Measurements from ENCODE around the gene ZNF398.

Gene ZNF398

GRCh38 chr7:149199234-149199995 is 52.2 kb downstream of the ZNF398 start:
- peaks cover 59% of the 10 kb centered on the region for H3K36me3 ChIP-seq (ENCODE audit: insufficient read depth, low read length)
- H3K9me3 ChIP-seq (replicated peaks; ENCODE audit: low read length): no peaks in the 10 kb centered on the region
- H3K4me2 ChIP-seq (ENCODE audit: low read length): peak overlapping the region; percentile 12
- H3K4me1 ChIP-seq (ENCODE audit: control insufficient read depth, insufficient read depth, low read length): peaks cover 27% of the 10 kb centered on the region
- no peak overlapping the region for H3K4me3 ChIP-seq (ENCODE audit: low read length)
- no peak overlapping the region for H3K9ac ChIP-seq (ENCODE audit: low read depth, low read length)
- H3K27me3 ChIP-seq (ENCODE audit: control insufficient read depth, insufficient read depth, low read length): no peaks in the 10 kb centered on the region

- H3K4me2 ChIP-seq (ENCODE audit: low read length): no peak overlapping the region
- H3K27me3 ChIP-seq (ENCODE audit: control insufficient read depth, insufficient read depth, low read length): no peaks in the 10 kb centered on the region
- H3K9me3 ChIP-seq (replicated peaks; ENCODE audit: low read length): no peaks in the 10 kb centered on the region
- H3K36me3 ChIP-seq (ENCODE audit: insufficient read depth, low read length): peaks cover 80% of the 10 kb centered on the region
- no peak overlapping the region for H3K4me3 ChIP-seq (ENCODE audit: low read length)
- H3K9ac ChIP-seq (ENCODE audit: low read depth, low read length): no peak overlapping the region
- peaks cover 15% of the 10 kb centered on the region for H3K4me1 ChIP-seq (ENCODE audit: control insufficient read depth, insufficient read depth, low read length)
Observed at GRCh38 chr7:149202831-149203231, 55.6 kb downstream of the ZNF398 start.

- no peak overlapping the region for H3K9ac ChIP-seq (ENCODE audit: low read depth, low read length)
- no peak overlapping the region for H3K4me3 ChIP-seq (ENCODE audit: low read length)
- peaks cover 5% of the 10 kb centered on the region for H3K4me1 ChIP-seq (ENCODE audit: control insufficient read depth, insufficient read depth, low read length)
- no peaks in the 10 kb centered on the region for H3K27me3 ChIP-seq (ENCODE audit: control insufficient read depth, insufficient read depth, low read length)
- H3K4me2 ChIP-seq (ENCODE audit: low read length): no peak overlapping the region
- no peaks in the 10 kb centered on the region for H3K9me3 ChIP-seq (replicated peaks; ENCODE audit: low read length)
- H3K36me3 ChIP-seq (ENCODE audit: insufficient read depth, low read length): peaks cover 84% of the 10 kb centered on the region
Observed at GRCh38 chr7:149205690-149206381, 58.6 kb downstream of the ZNF398 start.

GRCh38 chr7:149207324-149208035 is 60.2 kb downstream of the ZNF398 start:
- peaks cover 90% of the 10 kb centered on the region for H3K36me3 ChIP-seq (ENCODE audit: insufficient read depth, low read length)
- H3K9ac ChIP-seq (ENCODE audit: low read depth, low read length): no peak overlapping the region
- no peak overlapping the region for H3K4me3 ChIP-seq (ENCODE audit: low read length)
- peaks cover 5% of the 10 kb centered on the region for H3K4me1 ChIP-seq (ENCODE audit: control insufficient read depth, insufficient read depth, low read length)
- no peak overlapping the region for H3K4me2 ChIP-seq (ENCODE audit: low read length)
- no peaks in the 10 kb centered on the region for H3K27me3 ChIP-seq (ENCODE audit: control insufficient read depth, insufficient read depth, low read length)
- no peaks in the 10 kb centered on the region for H3K9me3 ChIP-seq (replicated peaks; ENCODE audit: low read length)

GRCh38 chr7:149209518-149210269 is 62.4 kb downstream of the ZNF398 start:
- Histone ChIP-seq H3K36me3 (ENCODE audit: insufficient read depth, low read length) (peaks cover 89% of the 10 kb centered on the region), H3K9me3 (replicated peaks; ENCODE audit: low read length) (no peaks in the 10 kb centered on the region), H3K4me2 (ENCODE audit: low read length) (no peak overlapping the region), H3K27me3 (ENCODE audit: control insufficient read depth, insufficient read depth, low read length) (no peaks in the 10 kb centered on the region), H3K4me1 (ENCODE audit: control insufficient read depth, insufficient read depth, low read length) (peaks cover 5% of the 10 kb centered on the region), H3K4me3 (ENCODE audit: low read length) (no peak overlapping the region), H3K9ac (ENCODE audit: low read depth, low read length) (no peak overlapping the region)

- Histone ChIP-seq H3K4me2 (ENCODE audit: low read length) (no peak overlapping the region), H3K27me3 (ENCODE audit: control insufficient read depth, insufficient read depth, low read length) (no peaks in the 10 kb centered on the region), H3K9me3 (replicated peaks; ENCODE audit: low read length) (no peaks in the 10 kb centered on the region), H3K4me1 (ENCODE audit: control insufficient read depth, insufficient read depth, low read length) (peaks cover 5% of the 10 kb centered on the region), H3K4me3 (ENCODE audit: low read length) (no peak overlapping the region), H3K36me3 (ENCODE audit: insufficient read depth, low read length) (peaks cover 96% of the 10 kb centered on the region), H3K9ac (ENCODE audit: low read depth, low read length) (no peak overlapping the region)
Observed at GRCh38 chr7:149210551-149210950, 63.3 kb downstream of the ZNF398 start.

- H3K9me3 ChIP-seq (replicated peaks; ENCODE audit: low read length): no peaks in the 10 kb centered on the region
- peaks cover 3% of the 10 kb centered on the region for H3K4me1 ChIP-seq (ENCODE audit: control insufficient read depth, insufficient read depth, low read length)
- H3K36me3 ChIP-seq (ENCODE audit: insufficient read depth, low read length): peaks cover 93% of the 10 kb centered on the region
- no peak overlapping the region for H3K9ac ChIP-seq (ENCODE audit: low read depth, low read length)
- H3K4me3 ChIP-seq (ENCODE audit: low read length): no peak overlapping the region
- H3K27me3 ChIP-seq (ENCODE audit: control insufficient read depth, insufficient read depth, low read length): no peaks in the 10 kb centered on the region
- no peak overlapping the region for H3K4me2 ChIP-seq (ENCODE audit: low read length)
Observed at GRCh38 chr7:149214020-149214720, 66.9 kb downstream of the ZNF398 start.

- H3K27me3 ChIP-seq (ENCODE audit: control insufficient read depth, insufficient read depth, low read length): no peaks in the 10 kb centered on the region
- peaks cover 75% of the 10 kb centered on the region for H3K36me3 ChIP-seq (ENCODE audit: insufficient read depth, low read length)
- H3K9me3 ChIP-seq (replicated peaks; ENCODE audit: low read length): no peaks in the 10 kb centered on the region
- H3K4me1 ChIP-seq (ENCODE audit: control insufficient read depth, insufficient read depth, low read length): no peaks in the 10 kb centered on the region
- H3K4me2 ChIP-seq (ENCODE audit: low read length): no peak overlapping the region
- no peak overlapping the region for H3K4me3 ChIP-seq (ENCODE audit: low read length)
- H3K9ac ChIP-seq (ENCODE audit: low read depth, low read length): no peak overlapping the region
Observed at GRCh38 chr7:149216402-149216801, 69.1 kb downstream of the ZNF398 start.

GRCh38 chr7:149217570-149217969 is 70.3 kb downstream of the ZNF398 start:
- Histone ChIP-seq H3K27me3 (ENCODE audit: control insufficient read depth, insufficient read depth, low read length) (no peaks in the 10 kb centered on the region), H3K9me3 (replicated peaks; ENCODE audit: low read length) (no peaks in the 10 kb centered on the region), H3K4me3 (ENCODE audit: low read length) (no peak overlapping the region), H3K4me2 (ENCODE audit: low read length) (no peak overlapping the region), H3K9ac (ENCODE audit: low read depth, low read length) (no peak overlapping the region), H3K4me1 (ENCODE audit: control insufficient read depth, insufficient read depth, low read length) (no peaks in the 10 kb centered on the region), H3K36me3 (ENCODE audit: insufficient read depth, low read length) (peaks cover 69% of the 10 kb centered on the region)

GRCh38 chr7:149218469-149219420 is 71.5 kb downstream of the ZNF398 start:
- no peaks in the 10 kb centered on the region for H3K9me3 ChIP-seq (replicated peaks; ENCODE audit: low read length)
- no peak overlapping the region for H3K4me2 ChIP-seq (ENCODE audit: low read length)
- H3K27me3 ChIP-seq (ENCODE audit: control insufficient read depth, insufficient read depth, low read length): no peaks in the 10 kb centered on the region
- no peak overlapping the region for H3K9ac ChIP-seq (ENCODE audit: low read depth, low read length)
- H3K36me3 ChIP-seq (ENCODE audit: insufficient read depth, low read length): peaks cover 61% of the 10 kb centered on the region
- no peak overlapping the region for H3K4me3 ChIP-seq (ENCODE audit: low read length)
- no peaks in the 10 kb centered on the region for H3K4me1 ChIP-seq (ENCODE audit: control insufficient read depth, insufficient read depth, low read length)

Measured in skeletal muscle satellite cell (primary cell).